Superior temporal gyrus (tissue), 1 donor: ENCODE results near the gene CFTR.
A peak's percentile ranks its signal among the peaks of the same experiment; 100 is the strongest.

ENCODE experiments used
- DNase-seq: peaks from one replicate; pipeline ENCODE4 v3.0.0-alpha.2; 2016; ENCODE audit errors: extremely low spot score

CFTR gene

GRCh38 chr7:117588352-117588794 is 108.5 kb downstream of the CFTR start:
- no peak for DNase-seq

GRCh38 chr7:117590191-117590590 is 110.4 kb downstream of the CFTR start:
- no peak for DNase-seq

- no peak for DNase-seq
These were observed 112.3 kb downstream of the CFTR start for GRCh38 chr7:117592011-117592635.

GRCh38 chr7:117596134-117596533 is 116.3 kb downstream of the CFTR start:
- DNase-seq = no peak

- no peak for DNase-seq
These were observed 117.9 kb downstream of the CFTR start for GRCh38 chr7:117597755-117598154.

GRCh38 chr7:117600911-117601310 is 121.1 kb downstream of the CFTR start:
- no peak for DNase-seq

- DNase-seq = no peak
These were observed 123.8 kb downstream of the CFTR start for GRCh38 chr7:117603627-117604026.

GRCh38 chr7:117605712-117606111 is 125.9 kb downstream of the CFTR start:
- no peak for DNase-seq

GRCh38 chr7:117606132-117606531 is 126.3 kb downstream of the CFTR start:
- DNase-seq = no peak

GRCh38 chr7:117610396-117610795 is 130.6 kb downstream of the CFTR start:
- no peak for DNase-seq

GRCh38 chr7:117612637-117613036 is 132.8 kb downstream of the CFTR start:
- no peak for DNase-seq

- DNase-seq = no peak
These were observed 136.9 kb downstream of the CFTR start for GRCh38 chr7:117616694-117617093.

GRCh38 chr7:117619681-117620080 is 139.9 kb downstream of the CFTR start:
- no peak for DNase-seq

GRCh38 chr7:117621075-117621618 is 141.3 kb downstream of the CFTR start:
- no peak for DNase-seq

- DNase-seq = peak; percentile 24
These were observed 143.8 kb downstream of the CFTR start for GRCh38 chr7:117623606-117624005.

GRCh38 chr7:117630501-117630900 is 150.7 kb downstream of the CFTR start:
- no peak for DNase-seq

GRCh38 chr7:117630907-117631564 is 151.2 kb downstream of the CFTR start:
- no peak for DNase-seq

- no peak for DNase-seq
These were observed 151.8 kb downstream of the CFTR start for GRCh38 chr7:117631652-117632051.

- no peak for DNase-seq
These were observed 158.1 kb downstream of the CFTR start for GRCh38 chr7:117637937-117638336.

- no peak for DNase-seq
These were observed 160.1 kb downstream of the CFTR start for GRCh38 chr7:117639966-117640365.

- no peak for DNase-seq
These were observed 160.6 kb downstream of the CFTR start for GRCh38 chr7:117640465-117640864.

GRCh38 chr7:117645481-117646165 is 165.8 kb downstream of the CFTR start:
- DNase-seq = no peak
